Measurements from ENCODE around the gene GPR78.
A peak's percentile ranks its signal among the peaks of the same experiment; 100 is the strongest.

The GPR78 gene

DNA sequence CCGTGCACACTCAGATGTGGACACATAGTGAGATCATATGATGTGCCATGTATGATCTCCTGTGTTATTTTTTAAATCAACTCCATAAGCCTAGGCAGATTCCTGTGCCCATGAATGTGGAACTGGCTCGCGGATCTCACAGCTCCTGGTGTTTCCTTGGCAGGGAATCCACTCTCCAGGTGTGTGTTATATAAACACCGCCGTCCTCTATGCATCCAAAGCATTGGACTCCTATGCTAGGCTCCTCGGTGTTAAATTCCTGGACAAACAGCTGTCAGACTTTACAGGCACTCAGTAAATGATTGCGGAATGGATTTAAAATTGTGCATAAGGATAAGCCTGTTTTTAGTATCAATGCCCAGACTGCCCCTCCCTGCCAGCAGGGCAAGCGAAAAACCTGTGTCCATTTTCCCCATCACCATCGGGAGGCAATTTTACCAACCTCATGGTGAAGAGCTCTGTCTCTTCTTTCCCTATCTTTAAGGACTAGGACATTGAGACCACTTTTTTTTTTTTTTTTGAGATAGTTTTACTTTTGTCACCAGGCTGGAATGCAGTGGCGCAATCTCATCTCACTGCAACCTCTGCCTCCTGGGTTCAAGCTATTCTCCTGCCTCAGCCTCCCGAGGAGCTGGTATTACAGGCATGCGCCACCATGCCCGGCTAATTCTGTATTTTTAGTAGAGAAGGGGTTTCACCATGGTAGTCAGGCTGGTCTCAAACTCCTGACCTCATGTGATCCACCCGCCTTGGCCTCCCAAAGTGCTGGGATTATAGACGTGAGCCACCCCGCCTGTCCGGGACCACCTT, 23.6 kb upstream of the GPR78 start:
- peak overlapping the region; percentile 29 for H3K4me2 ChIP-seq (ENCODE audit: low read length, poor library complexity, severe bottlenecking)
- no peak overlapping the region for H3K14ac ChIP-seq (ENCODE audit: low read length in 2 of 2)
- H3K9me3 ChIP-seq (ENCODE audit: control insufficient read depth, low read length), result peaks cover 3% of the 10 kb centered on the region
- H3K18ac ChIP-seq (ENCODE audit: low read depth in 1 of 2, low read length in 2 of 2), result no peak overlapping the region
- no peak overlapping the region for H4K91ac ChIP-seq (ENCODE audit: low read length)
- H3K4me3 ChIP-seq (ENCODE audit: insufficient read depth in 1 of 2, low read depth in 1 of 2, low read length in 2 of 2), result no peak overlapping the region
- H3K23ac ChIP-seq (ENCODE audit: low read length in 2 of 2), result no peak overlapping the region
- no peak overlapping the region for H2BK120ac ChIP-seq (ENCODE audit: low read depth, low read length)
- no peak overlapping the region for H2AK5ac ChIP-seq (ENCODE audit: low read length, severe bottlenecking)
- no peak overlapping the region for H3K9ac ChIP-seq (ENCODE audit: low read length)
- H3K4ac ChIP-seq (ENCODE audit: low read depth in 1 of 2, low read length in 2 of 2), result no peak overlapping the region
- 74% methylated on average over 12 of the region's 17 CpGs for WGBS
- H3K4me1 ChIP-seq (ENCODE audit: control insufficient read depth, insufficient read depth, low read depth, low read length), result peaks cover 17% of the 10 kb centered on the region
- no peak overlapping the region for H2BK5ac ChIP-seq (ENCODE audit: low read depth, low read length, poor library complexity, severe bottlenecking)
- H3K36me3 ChIP-seq (ENCODE audit: control insufficient read depth in 1 of 2, insufficient read depth in 2 of 2, low read depth in 1 of 2, low read length in 2 of 2), result no peaks in the 10 kb centered on the region
- H2AFZ ChIP-seq (ENCODE audit: low read depth, low read length), result peak overlapping the region; percentile 44
- no peak for DNase-seq
- no peak overlapping the region for H2BK15ac ChIP-seq (ENCODE audit: low read depth, poor library complexity, severe bottlenecking)
- H3K27ac ChIP-seq (ENCODE audit: low read length, poor library complexity, severe bottlenecking), result peak overlapping the region; percentile 8
- H3K27me3 ChIP-seq (ENCODE audit: control insufficient read depth in 1 of 2, insufficient read depth in 1 of 2, low read length in 2 of 2), result peaks cover 9 to 23% of the 10 kb centered on the region in 2 experiments
- no peak overlapping the region for H4K8ac ChIP-seq (ENCODE audit: low read length)
- H3K79me1 ChIP-seq (replicated peaks; ENCODE audit: low read length, poor library complexity, severe bottlenecking), result no peaks in the 10 kb centered on the region
- no peak overlapping the region for H2BK12ac ChIP-seq (ENCODE audit: low read length in 2 of 2)

DNA sequence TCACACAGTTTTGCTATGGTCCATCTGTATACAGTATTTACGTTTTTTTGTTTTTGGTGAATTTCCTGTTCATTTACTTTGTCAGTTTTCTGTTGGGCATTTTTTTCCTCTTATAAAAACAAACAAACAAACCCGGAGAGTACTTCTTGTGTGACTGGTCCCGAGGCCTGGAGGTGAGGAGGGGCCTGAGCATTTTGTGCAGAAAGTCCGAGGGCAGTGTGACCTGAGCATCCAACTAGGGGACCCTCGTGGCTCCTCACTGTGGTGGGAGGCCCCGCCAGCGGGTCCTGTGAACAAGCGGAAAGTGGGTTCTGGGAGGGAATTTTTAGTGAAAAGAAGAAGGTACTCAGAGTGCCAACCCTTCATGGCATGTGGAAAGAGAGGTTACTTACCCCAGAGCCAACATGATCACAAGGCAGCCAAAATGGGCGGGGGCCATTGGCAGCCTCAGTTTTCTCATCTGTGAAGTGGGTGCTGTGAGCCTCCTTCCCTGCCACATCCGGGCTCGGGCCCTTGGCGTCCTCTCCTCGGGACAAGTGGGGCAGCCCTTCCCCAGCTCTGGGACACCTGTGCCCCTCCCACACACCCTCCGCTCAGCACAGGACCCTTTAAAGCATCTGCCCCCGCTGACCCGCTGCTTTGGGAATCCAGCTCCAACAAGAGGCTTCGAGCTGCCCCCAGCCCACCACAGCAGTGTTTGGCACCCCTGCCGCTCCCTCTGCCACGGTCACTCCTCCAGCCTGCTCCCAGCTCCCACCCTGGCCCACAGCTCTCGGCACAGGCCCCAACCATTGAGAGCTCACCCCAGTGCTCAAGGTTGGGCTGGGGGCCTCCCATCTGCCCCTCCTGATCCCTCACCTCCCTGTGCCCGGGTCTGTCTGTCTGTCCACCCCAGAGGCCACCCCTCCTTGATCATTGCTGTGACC, 22.8 kb upstream of the GPR78 start:
- Histone ChIP-seq H3K36me3 (ENCODE audit: control insufficient read depth in 1 of 2, insufficient read depth in 2 of 2, low read depth in 1 of 2, low read length in 2 of 2) (no peaks in the 10 kb centered on the region), H3K14ac (ENCODE audit: low read length in 2 of 2) (no peak overlapping the region), H2BK120ac (ENCODE audit: low read depth, low read length) (no peak overlapping the region), H3K27me3 (ENCODE audit: control insufficient read depth in 1 of 2, insufficient read depth in 1 of 2, low read length in 2 of 2) (peaks cover 6 to 19% of the 10 kb centered on the region in 2 experiments), H2BK12ac (ENCODE audit: low read length in 2 of 2) (no peak overlapping the region), H2AK5ac (ENCODE audit: low read length, severe bottlenecking) (peak overlapping the region; percentile 31), H3K9ac (ENCODE audit: low read length) (no peak overlapping the region), H3K9me3 (ENCODE audit: control insufficient read depth, low read length) (no peaks in the 10 kb centered on the region), H3K4me3 (ENCODE audit: insufficient read depth in 1 of 2, low read depth in 1 of 2, low read length in 2 of 2) (no peak overlapping the region), H4K91ac (ENCODE audit: low read length) (no peak overlapping the region), H2BK5ac (ENCODE audit: low read depth, low read length, poor library complexity, severe bottlenecking) (no peak overlapping the region), H3K4me2 (ENCODE audit: low read length, poor library complexity, severe bottlenecking) (no peak overlapping the region), H3K79me1 (replicated peaks; ENCODE audit: low read length, poor library complexity, severe bottlenecking) (no peaks in the 10 kb centered on the region), H4K8ac (ENCODE audit: low read length) (no peak overlapping the region), H3K23ac (ENCODE audit: low read length in 2 of 2) (no peak overlapping the region), H2AFZ (ENCODE audit: low read depth, low read length) (no peak overlapping the region), H3K4me1 (ENCODE audit: control insufficient read depth, insufficient read depth, low read depth, low read length) (peaks cover 17% of the 10 kb centered on the region), H2BK15ac (ENCODE audit: low read depth, poor library complexity, severe bottlenecking) (no peak overlapping the region), H3K4ac (ENCODE audit: low read depth in 1 of 2, low read length in 2 of 2) (no peak overlapping the region), H3K27ac (ENCODE audit: low read length, poor library complexity, severe bottlenecking) (no peak overlapping the region), H3K18ac (ENCODE audit: low read depth in 1 of 2, low read length in 2 of 2) (no peak overlapping the region)
- WGBS, result 81% methylated on average over 20 of the region's 21 CpGs
- no peak for DNase-seq

DNA sequence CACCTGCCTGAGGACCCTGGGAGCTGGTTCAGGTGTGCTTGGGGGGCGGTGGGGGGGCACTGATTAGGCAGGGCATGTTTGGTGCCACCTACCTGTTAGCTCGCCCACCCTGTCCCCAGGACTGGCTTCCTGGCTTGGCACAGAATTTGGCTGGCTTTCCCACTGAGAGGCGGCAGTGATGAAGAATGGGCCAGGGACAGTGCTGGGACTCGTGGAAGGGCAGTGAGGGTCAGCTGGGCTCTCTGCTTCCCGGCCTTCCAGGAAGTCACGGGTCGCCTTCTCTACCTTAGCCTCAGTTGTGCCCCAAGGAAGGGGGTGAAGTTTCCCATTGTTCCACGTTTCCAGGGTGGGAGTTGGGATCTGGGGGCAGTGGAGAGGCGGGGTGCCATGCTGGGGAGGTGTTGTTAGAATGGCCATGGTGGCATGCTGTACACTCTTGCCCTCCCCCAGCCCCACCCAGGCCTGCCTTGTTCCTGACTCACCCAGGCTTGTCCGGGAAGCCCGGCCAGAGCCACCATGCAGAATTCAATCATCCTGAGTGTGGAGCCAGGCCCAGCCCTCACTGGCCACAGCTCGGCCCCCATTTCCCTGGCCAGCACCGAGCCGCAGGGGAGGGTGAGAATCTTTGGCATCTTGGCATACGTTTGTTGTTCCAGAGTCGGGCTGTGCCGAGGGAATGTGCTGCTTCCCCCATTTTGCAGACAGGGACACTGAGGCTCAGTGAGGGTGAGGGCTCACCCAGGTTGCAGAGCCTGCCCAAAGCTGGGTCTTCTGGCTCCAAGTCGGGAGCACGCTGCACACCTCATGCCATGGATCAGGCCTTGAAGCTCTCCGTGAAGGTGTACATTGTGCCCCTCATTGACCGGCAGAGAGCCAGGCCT, 21.9 kb upstream of the GPR78 start:
- H4K8ac ChIP-seq (ENCODE audit: low read length), result no peak overlapping the region
- peaks cover 6 to 12% of the 10 kb centered on the region in 2 experiments for H3K27me3 ChIP-seq (ENCODE audit: control insufficient read depth in 1 of 2, insufficient read depth in 1 of 2, low read length in 2 of 2)
- no peak overlapping the region for H2AK5ac ChIP-seq (ENCODE audit: low read length, severe bottlenecking)
- no peak overlapping the region for H2BK120ac ChIP-seq (ENCODE audit: low read depth, low read length)
- WGBS, result 86% methylated on average over 19 of the region's 21 CpGs
- no peak overlapping the region for H3K9ac ChIP-seq (ENCODE audit: low read length)
- no peaks in the 10 kb centered on the region for H3K9me3 ChIP-seq (ENCODE audit: control insufficient read depth, low read length)
- no peak overlapping the region for H2AFZ ChIP-seq (ENCODE audit: low read depth, low read length)
- H3K4me3 ChIP-seq (ENCODE audit: insufficient read depth in 1 of 2, low read depth in 1 of 2, low read length in 2 of 2), result no peak overlapping the region
- no peak overlapping the region for H3K18ac ChIP-seq (ENCODE audit: low read depth in 1 of 2, low read length in 2 of 2)
- no peak overlapping the region for H2BK5ac ChIP-seq (ENCODE audit: low read depth, low read length, poor library complexity, severe bottlenecking)
- H2BK12ac ChIP-seq (ENCODE audit: low read length in 2 of 2), result no peak overlapping the region
- H3K4ac ChIP-seq (ENCODE audit: low read depth in 1 of 2, low read length in 2 of 2), result no peak overlapping the region
- H2BK15ac ChIP-seq (ENCODE audit: low read depth, poor library complexity, severe bottlenecking), result no peak overlapping the region
- H3K36me3 ChIP-seq (ENCODE audit: control insufficient read depth in 1 of 2, insufficient read depth in 2 of 2, low read depth in 1 of 2, low read length in 2 of 2), result no peaks in the 10 kb centered on the region
- peaks cover 17% of the 10 kb centered on the region for H3K4me1 ChIP-seq (ENCODE audit: control insufficient read depth, insufficient read depth, low read depth, low read length)
- no peak overlapping the region for H3K23ac ChIP-seq (ENCODE audit: low read length in 2 of 2)
- no peak overlapping the region for H3K27ac ChIP-seq (ENCODE audit: low read length, poor library complexity, severe bottlenecking)
- no peak overlapping the region for H4K91ac ChIP-seq (ENCODE audit: low read length)
- no peak overlapping the region for H3K4me2 ChIP-seq (ENCODE audit: low read length, poor library complexity, severe bottlenecking)
- no peak overlapping the region for H3K14ac ChIP-seq (ENCODE audit: low read length in 2 of 2)
- no peak for DNase-seq
- H3K79me1 ChIP-seq (replicated peaks; ENCODE audit: low read length, poor library complexity, severe bottlenecking), result no peaks in the 10 kb centered on the region
